Suprapubic skin (tissue), 4 donors: ENCODE data around the gene MUC2.

Experiments used
- CTCF ChIP-seq, 2 donors: fragments of 200-600 bp in 1 of 2; fragments of 450-650 bp in 1 of 2; sonication (generic) in 1 of 2; IDR thresholded peaks; one replicate each; pipeline ENCODE4 v1.5.1; 2016 to 2019; ENCODE audit warnings: antibody characterized with exemption in 2 of 2, mild to moderate bottlenecking in 1 of 2, moderate library complexity in 1 of 2
- EP300 ChIP-seq: sonication (generic); formaldehyde crosslinking; IDR thresholded peaks from one replicate; pipeline ENCODE4 v1.6.1; 2017; ENCODE audit warnings: antibody characterized with exemption
- POLR2A ChIP-seq, 2 donors: fragments of 450-650 bp; IDR thresholded peaks; one replicate each; pipeline ENCODE4 v1.6.1; 2017; ENCODE audit warnings: antibody characterized with exemption in 2 of 2, mild to moderate bottlenecking in 2 of 2, moderate library complexity in 2 of 2
- POLR2AphosphoS5 ChIP-seq, 3 donors: sonication (generic); formaldehyde crosslinking; IDR thresholded peaks; one replicate each; pipeline ENCODE4 v1.6.1; 2017; ENCODE audit warnings: antibody characterized with exemption in 3 of 3

- TF ChIP-seq CTCF (IDR thresholded peaks at IDR 0.05) (no peak), POLR2A (IDR thresholded peaks at IDR 0.05) (no peak), POLR2AphosphoS5 (IDR thresholded peaks at IDR 0.05) (no peak), EP300 (no peak)
Observed at GRCh38 chr11:1069740-1070139, 4.9 kb upstream of the MUC2 start.
